Activated CD4-positive, alpha-beta T cell treated with anti-CD3 and anti-CD28 coated beads for 4 hours (primary cell): ENCODE data around the gene SEZ6L2.
A peak's percentile ranks its signal among the peaks of the same experiment; 100 is the strongest.
"Not testable (repeated sequence)": the region's sequence is repeated elsewhere in the genome, so short reads cannot be mapped to it uniquely, and the experiment has no call there.

Source experiments
- DNase-seq, 2 donors: peaks; one replicate each; pipeline ENCODE4 v3.0.0-alpha.2; 2020

Gene SEZ6L2

GRCh38 chr16:29849505-29849904, 49.8 kb downstream of the SEZ6L2 start:
- DNase-seq: no peak

- peak; percentile 80 to 85 for DNase-seq
Observed at GRCh38 chr16:29848420-29849297, 50.7 kb downstream of the SEZ6L2 start.

- DNase-seq: no peak
Observed at GRCh38 chr16:29845656-29846055, 53.7 kb downstream of the SEZ6L2 start.

GRCh38 chr16:29844575-29845331, 54.6 kb downstream of the SEZ6L2 start:
- DNase-seq: no peak

- no peak for DNase-seq
Observed at GRCh38 chr16:29843931-29844330, 55.4 kb downstream of the SEZ6L2 start.

GRCh38 chr16:29842732-29843346, 56.5 kb downstream of the SEZ6L2 start:
- no peak for DNase-seq

GRCh38 chr16:29841631-29842030, 57.7 kb downstream of the SEZ6L2 start:
- no peak for DNase-seq

GRCh38 chr16:29840240-29840639, 59.1 kb downstream of the SEZ6L2 start:
- DNase-seq: no peak

- no peak for DNase-seq
Observed at GRCh38 chr16:29839822-29840221, 59.5 kb downstream of the SEZ6L2 start.

GRCh38 chr16:29837841-29838240, 61.5 kb downstream of the SEZ6L2 start:
- DNase-seq: no peak

GRCh38 chr16:29836623-29837022, 62.7 kb downstream of the SEZ6L2 start:
- no peak for DNase-seq

GRCh38 chr16:29835926-29836325, 63.4 kb downstream of the SEZ6L2 start:
- DNase-seq: no peak

GRCh38 chr16:29834079-29834478, 65.3 kb downstream of the SEZ6L2 start:
- DNase-seq: no peak

- DNase-seq: not testable (repeated sequence)
Observed at GRCh38 chr16:29833219-29833618, 66.1 kb downstream of the SEZ6L2 start.

GRCh38 chr16:29831490-29831889, 67.9 kb downstream of the SEZ6L2 start:
- no peak for DNase-seq

GRCh38 chr16:29830774-29831173, 68.6 kb downstream of the SEZ6L2 start:
- no peak for DNase-seq

GRCh38 chr16:29826342-29826695, 73.0 kb downstream of the SEZ6L2 start:
- DNase-seq: no peak

GRCh38 chr16:29825145-29826044, 74.0 kb downstream of the SEZ6L2 start:
- peak in 1 of 2 donors; percentile 38 for DNase-seq

- no peak for DNase-seq
Observed at GRCh38 chr16:29824589-29825144, 74.7 kb downstream of the SEZ6L2 start.

GRCh38 chr16:29821643-29822115, 77.7 kb downstream of the SEZ6L2 start:
- DNase-seq: no peak
